Neuronal stem cell (in vitro differentiated cells): Measurements from ENCODE around the gene UBE2J2.

ENCODE experiments used
- DNase-seq: peaks from one replicate; pipeline ENCODE4 v3.0.0-alpha.2; 2013; ENCODE audit warnings: low spot score
- H2AFZ ChIP-seq: one replicate; pipeline ENCODE4 v1.6.1; 2013; ENCODE audit warnings: mild to moderate bottlenecking, low read length, inconsistent platforms
- H2AK5ac ChIP-seq: 2 replicates; pipeline ENCODE4 v1.6.1; 2013; ENCODE audit warnings: low read depth, mild to moderate bottlenecking, inconsistent platforms, low read length, moderate library complexity, mixed read lengths
- H2BK120ac ChIP-seq: 2 replicates; pipeline ENCODE4 v1.6.1; 2013; ENCODE audit warnings: low read depth, mild to moderate bottlenecking, inconsistent platforms, low read length, moderate library complexity, mixed read lengths
- H2BK12ac ChIP-seq: one replicate; pipeline ENCODE4 v1.6.1; 2013; ENCODE audit warnings: low read length, inconsistent platforms
- H2BK15ac ChIP-seq: 2 replicates; pipeline ENCODE4 v1.6.1; 2013; ENCODE audit warnings: mild to moderate bottlenecking, low read length, inconsistent platforms, mixed read lengths
- H2BK5ac ChIP-seq: one replicate; pipeline ENCODE4 v1.6.1; 2013; ENCODE audit warnings: inconsistent platforms, mild to moderate bottlenecking, low read length, moderate library complexity
- H3K14ac ChIP-seq: one replicate; pipeline ENCODE4 v1.6.1; 2013; ENCODE audit warnings: low read length, inconsistent platforms
- H3K18ac ChIP-seq: 2 replicates; pipeline ENCODE4 v1.6.1; 2013; ENCODE audit warnings: low read length, inconsistent platforms
- H3K23ac ChIP-seq: 2 replicates; pipeline ENCODE4 v1.6.1; 2013; ENCODE audit warnings: low read depth, mild to moderate bottlenecking, mixed read lengths, low read length, inconsistent platforms; ENCODE audit not compliant: poor library complexity
- H3K27ac ChIP-seq: replicated peaks from 3 replicates; pipeline ENCODE4 v1.5.1; 2013; ENCODE audit warnings: low read length, inconsistent platforms
- H3K27me3 ChIP-seq, 3 experiments: 2 replicates each; pipeline ENCODE4 v1.6.1; 2013; ENCODE audit warnings: low read length in 3 of 3, mild to moderate bottlenecking in 2 of 3, inconsistent platforms in 1 of 3, low read depth in 1 of 3, mixed read lengths in 1 of 3, moderate library complexity in 1 of 3; ENCODE audit not compliant: control insufficient read depth in 3 of 3, insufficient read depth in 3 of 3
- H3K36me3 ChIP-seq, 2 donors: replicated peaks in 1 of 2; 2 replicates each; pipeline ENCODE4 v1.6.1; 2013; ENCODE audit warnings: low read length in 2 of 2; ENCODE audit not compliant: control insufficient read depth in 2 of 2, insufficient read depth in 2 of 2
- H3K4ac ChIP-seq: 2 replicates; pipeline ENCODE4 v1.6.1; 2013; ENCODE audit warnings: inconsistent platforms, mild to moderate bottlenecking, low read length, moderate library complexity
- H3K4me1 ChIP-seq, 2 donors: 1 replicate in 1 of 2; 2 replicates in 1 of 2; pipeline ENCODE4 v1.6.1; 2013; ENCODE audit warnings: low read length in 2 of 2, low read depth in 1 of 2; ENCODE audit not compliant: control insufficient read depth in 2 of 2, insufficient read depth in 1 of 2
- H3K4me2 ChIP-seq: one replicate; pipeline ENCODE4 v1.6.1; 2013; ENCODE audit warnings: mild to moderate bottlenecking, low read length, inconsistent platforms; ENCODE audit not compliant: insufficient read depth, poor library complexity, severe bottlenecking
- H3K4me3 ChIP-seq, 2 donors: 2 replicates each; pipeline ENCODE4 v1.5.1; 2013; ENCODE audit warnings: low read length in 2 of 2, mild to moderate bottlenecking in 2 of 2, inconsistent platforms in 1 of 2, moderate library complexity in 1 of 2
- H3K79me1 ChIP-seq: one replicate; pipeline ENCODE4 v1.6.1; 2013; ENCODE audit warnings: low read depth, mild to moderate bottlenecking, inconsistent platforms, low read length, moderate library complexity
- H3K9ac ChIP-seq: one replicate; pipeline ENCODE4 v1.6.1; 2013; ENCODE audit warnings: mild to moderate bottlenecking, low read depth, low read length, inconsistent platforms; ENCODE audit not compliant: poor library complexity
- H3K9me3 ChIP-seq, 2 donors: replicated peaks in 1 of 2; 2 replicates each; pipeline versions ENCODE3 to v1.6.1; 2013; ENCODE audit warnings: low read length in 2 of 2, mild to moderate bottlenecking in 2 of 2, inconsistent platforms in 1 of 2, low read depth in 1 of 2, mixed read lengths in 1 of 2, moderate library complexity in 1 of 2; ENCODE audit not compliant: control insufficient read depth in 2 of 2, insufficient read depth in 1 of 2
- H4K8ac ChIP-seq: one replicate; pipeline ENCODE4 v1.6.1; 2013; ENCODE audit warnings: low read depth, mild to moderate bottlenecking, inconsistent platforms, low read length, moderate library complexity
- H4K91ac ChIP-seq: one replicate; pipeline ENCODE4 v1.6.1; 2013; ENCODE audit warnings: low read length, low read depth, mild to moderate bottlenecking, inconsistent platforms; ENCODE audit not compliant: poor library complexity
- WGBS, 2 donors: extraction: QIAGEN DNeasy Blood & Tissue Kit; methylation state at CpG; one replicate each; pipeline ENCODE4 v1.1.7; 2013; ENCODE audit warnings: missing lambda C conversion rate in 2 of 2, mixed read lengths in 1 of 2; ENCODE audit not compliant: insufficient read length in 2 of 2, insufficient replicate concordance in 1 of 2; ENCODE audit errors: extremely low coverage in 2 of 2; 5-methylcytosine and 5-hydroxymethylcytosine counted together

UBE2J2 gene

DNA sequence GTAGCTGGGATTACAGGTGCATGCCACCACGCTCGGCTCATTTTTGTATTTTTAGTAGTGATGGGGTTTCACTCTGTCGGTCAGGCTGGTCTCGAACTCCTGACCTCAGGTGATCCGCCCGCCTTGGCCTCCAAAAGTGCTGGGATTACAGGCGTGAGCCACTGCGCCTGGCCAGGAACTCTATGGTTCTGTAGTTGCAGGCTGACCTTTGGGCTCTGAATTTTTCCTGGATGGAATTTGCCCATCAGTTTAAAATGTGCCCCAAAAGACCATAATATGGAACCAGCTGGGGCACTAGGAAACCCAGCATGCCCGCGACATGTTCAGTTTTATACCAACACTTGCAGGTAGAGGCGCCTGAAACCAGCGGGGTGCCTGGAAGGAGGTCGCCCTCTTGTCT is 5.0 kb upstream of the UBE2J2 start:
- no CpG with 5 or more reads among the region's 13 CpGs for WGBS, 2 donors
- peaks cover 5% of the 10 kb centered on the region for H3K79me1 ChIP-seq
- H3K18ac ChIP-seq: no peak overlapping the region
- H3K4ac ChIP-seq: no peak overlapping the region
- H2BK120ac ChIP-seq: no peak overlapping the region
- H3K27me3 ChIP-seq: no peaks in the 10 kb centered on the region
- H2BK12ac ChIP-seq: no peak overlapping the region
- DNase-seq: no peak
- H3K4me2 ChIP-seq: no peak overlapping the region
- no peak overlapping the region for H2BK15ac ChIP-seq
- H3K14ac ChIP-seq: no peak overlapping the region
- no peak overlapping the region for H3K4me3 ChIP-seq
- no peak overlapping the region for H3K9ac ChIP-seq
- no peaks in the 10 kb centered on the region for H3K9me3 ChIP-seq
- no peak overlapping the region for H2AFZ ChIP-seq
- no peaks in the 10 kb centered on the region for H3K36me3 ChIP-seq
- no peak overlapping the region for H3K23ac ChIP-seq
- H2AK5ac ChIP-seq: no peak overlapping the region
- peaks cover 5 to 12% of the 10 kb centered on the region in 2 donors for H3K4me1 ChIP-seq
- no peak overlapping the region for H4K8ac ChIP-seq
- no peak overlapping the region for H2BK5ac ChIP-seq
- no peak overlapping the region for H4K91ac ChIP-seq
- H3K27ac ChIP-seq: no peak overlapping the region

DNA sequence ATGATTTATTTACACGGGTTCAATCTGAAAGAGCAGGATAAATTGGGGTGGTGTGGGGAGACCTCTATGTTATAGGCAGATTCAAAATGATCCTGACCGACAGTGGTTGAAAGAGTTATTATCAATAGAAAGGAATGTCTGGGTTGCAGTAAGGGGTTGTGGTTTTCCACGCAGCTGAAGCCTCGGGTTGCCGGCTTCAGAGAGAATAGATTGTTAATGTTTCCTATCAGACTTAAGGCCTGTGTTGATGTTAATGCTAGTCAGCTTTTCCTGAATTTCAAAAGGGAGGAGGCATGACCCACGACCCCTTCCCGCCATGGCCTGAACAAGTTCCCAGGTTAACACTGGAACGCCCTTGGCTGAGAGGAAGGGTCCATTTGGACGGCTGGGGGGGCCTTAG is 2.2 kb upstream of the UBE2J2 start:
- WGBS, 2 donors: no CpG with 5 or more reads among the region's 9 CpGs
- no peak overlapping the region for H3K27ac ChIP-seq

GRCh38 chr1:1274931-1275431 is 1.3 kb upstream of the UBE2J2 start:
- H2BK5ac ChIP-seq: no peak overlapping the region
- H3K23ac ChIP-seq: peak overlapping the region; percentile 73
- H4K91ac ChIP-seq: peak overlapping the region; percentile 92
- peak overlapping the region; percentile 93 for H3K9ac ChIP-seq
- peak overlapping the region; percentile 84 to 97 for H3K4me3 ChIP-seq
- H3K36me3 ChIP-seq: peaks cover 8 to 27% of the 10 kb centered on the region in 2 donors
- H4K8ac ChIP-seq: peak overlapping the region; percentile 86
- peaks cover 0 to 2% of the 10 kb centered on the region in 2 donors for H3K9me3 ChIP-seq
- peak overlapping the region; percentile 98 for H3K14ac ChIP-seq
- peak overlapping the region; percentile 89 for H3K4ac ChIP-seq
- peak overlapping the region; percentile 99 for H2AK5ac ChIP-seq
- no peak for DNase-seq
- peak overlapping the region; percentile 98 for H2AFZ ChIP-seq
- H3K27me3 ChIP-seq: no peaks in the 10 kb centered on the region
- peak overlapping the region; percentile 100 for H3K18ac ChIP-seq
- H2BK15ac ChIP-seq: peak overlapping the region; percentile 96
- H2BK120ac ChIP-seq: peak overlapping the region; percentile 87
- no CpG with 5 or more reads among the region's 15 CpGs for WGBS, 2 donors
- H2BK12ac ChIP-seq: peak overlapping the region; percentile 84
- no peak overlapping the region for H3K27ac ChIP-seq
- H3K4me2 ChIP-seq: peak overlapping the region; percentile 93
- H3K79me1 ChIP-seq: peaks cover 17% of the 10 kb centered on the region
- peaks cover 14 to 20% of the 10 kb centered on the region in 2 donors for H3K4me1 ChIP-seq

More for the DNA sequence above, 2.2 kb upstream of the UBE2J2 start:
- no peak overlapping the region for H2BK120ac ChIP-seq
- H4K91ac ChIP-seq: no peak overlapping the region
- peaks cover 0 to 2% of the 10 kb centered on the region in 2 donors for H3K9me3 ChIP-seq
- H3K4ac ChIP-seq: no peak overlapping the region
- no peak overlapping the region for H3K4me3 ChIP-seq
- no peak overlapping the region for H3K23ac ChIP-seq
- peaks cover 14 to 20% of the 10 kb centered on the region in 2 donors for H3K4me1 ChIP-seq
- no peak overlapping the region for H2BK5ac ChIP-seq
- no peak overlapping the region for H3K18ac ChIP-seq
- no peak for DNase-seq
- no peak overlapping the region for H2AFZ ChIP-seq
- no peak overlapping the region for H4K8ac ChIP-seq
- H3K27me3 ChIP-seq: no peaks in the 10 kb centered on the region
- H2BK12ac ChIP-seq: no peak overlapping the region
- no peak overlapping the region for H3K14ac ChIP-seq
- no peak overlapping the region for H2BK15ac ChIP-seq
- H3K9ac ChIP-seq: no peak overlapping the region
- no peak overlapping the region for H2AK5ac ChIP-seq
- H3K79me1 ChIP-seq: peaks cover 14% of the 10 kb centered on the region
- peaks cover 8 to 19% of the 10 kb centered on the region in 2 donors for H3K36me3 ChIP-seq
- no peak overlapping the region for H3K4me2 ChIP-seq

DNA sequence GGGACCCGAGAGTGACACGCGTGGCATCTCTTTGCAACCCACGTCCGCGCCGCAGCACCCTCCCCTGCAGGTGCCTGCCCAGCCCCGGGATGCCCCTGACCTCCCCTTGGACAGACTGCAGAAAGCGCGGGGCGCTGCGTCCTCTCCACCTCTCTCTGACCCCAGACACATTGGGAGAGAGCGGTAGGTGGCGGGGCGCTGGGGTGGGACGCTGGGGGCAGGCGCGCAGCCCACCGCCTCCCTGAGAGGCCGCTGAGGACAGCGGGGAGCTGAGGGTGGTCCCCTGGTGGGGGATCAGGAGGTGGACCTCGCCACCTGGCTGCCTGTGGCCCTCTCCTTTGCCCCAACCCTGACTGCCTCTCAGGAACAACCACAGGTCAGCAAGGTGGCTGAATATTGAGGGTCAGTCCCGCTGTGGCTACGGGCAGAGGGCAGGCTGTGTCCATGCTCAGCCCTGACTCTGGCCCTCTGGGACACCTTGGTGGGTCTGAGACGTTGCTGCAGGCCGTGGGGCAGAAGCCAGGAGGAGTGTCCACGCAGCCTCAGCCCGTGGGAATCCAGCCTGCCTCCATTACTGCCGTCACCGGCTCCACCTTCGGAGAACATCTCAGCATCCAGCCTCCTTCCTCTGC is 761 bp upstream of the UBE2J2 start:
- H3K27me3 ChIP-seq: no peaks in the 10 kb centered on the region
- peak overlapping the region; percentile 93 for H3K9ac ChIP-seq
- peaks cover 14 to 20% of the 10 kb centered on the region in 2 donors for H3K4me1 ChIP-seq
- peak overlapping the region; percentile 92 for H4K91ac ChIP-seq
- H3K4ac ChIP-seq: peak overlapping the region; percentile 89
- peak overlapping the region; percentile 87 for H2BK120ac ChIP-seq
- peak overlapping the region; percentile 100 for H3K18ac ChIP-seq
- H3K36me3 ChIP-seq: peaks cover 10 to 32% of the 10 kb centered on the region in 2 donors
- peak overlapping the region; percentile 86 for H4K8ac ChIP-seq
- H3K79me1 ChIP-seq: peaks cover 19% of the 10 kb centered on the region
- peak overlapping the region; percentile 73 for H3K23ac ChIP-seq
- peak overlapping the region; percentile 93 for H3K4me2 ChIP-seq
- peak overlapping the region; percentile 98 for H3K14ac ChIP-seq
- peaks cover 0 to 2% of the 10 kb centered on the region in 2 donors for H3K9me3 ChIP-seq
- peak overlapping the region; percentile 96 for H2BK15ac ChIP-seq
- no CpG with 5 or more reads among the region's 31 CpGs for WGBS, 2 donors
- peak overlapping the region; percentile 99 for H2AK5ac ChIP-seq
- no peak for DNase-seq
- peak overlapping the region; percentile 98 for H2AFZ ChIP-seq
- H2BK12ac ChIP-seq: peak overlapping the region; percentile 95
- H3K27ac ChIP-seq: no peak overlapping the region
- peak overlapping the region; percentile 90 for H2BK5ac ChIP-seq
- peak overlapping the region; percentile 84 to 97 for H3K4me3 ChIP-seq
